Type B pancreatic cell (in vitro differentiated cells): ENCODE data around the gene SRSF5. TPM values are rescaled to one million over a fixed set of nuclear protein-coding genes. Genes with fewer than 3 reads are reported as not detected.
A peak's percentile ranks its signal among the peaks of the same experiment; 100 is the strongest.

ENCODE experiments used
- DNase-seq: peaks from one replicate; pipeline ENCODE4 v3.0.0; 2021; ENCODE audit warnings: mixed read lengths; ENCODE audit not compliant: unreplicated experiment; ENCODE audit errors: extremely low spot score
- H3K27ac Mint-ChIP-seq: 2 replicates; pipeline ENCODE4 v1.8.0; 2021; ENCODE audit warnings: mild to moderate bottlenecking, mixed read lengths
- H3K27me3 Mint-ChIP-seq: 2 replicates; pipeline ENCODE4 v1.8.0; 2021; ENCODE audit warnings: mixed read lengths
- H3K36me3 Mint-ChIP-seq: 2 replicates; pipeline ENCODE4 v1.8.0; 2021; ENCODE audit warnings: mixed read lengths
- H3K4me1 Mint-ChIP-seq: one replicate; pipeline ENCODE4 v1.8.0; 2021; ENCODE audit warnings: mixed read lengths; ENCODE audit not compliant: unreplicated experiment
- H3K4me3 Mint-ChIP-seq: 2 replicates; pipeline ENCODE4 v1.8.0; 2021; ENCODE audit warnings: mild to moderate bottlenecking, mixed read lengths
- H3K9me3 Mint-ChIP-seq: 2 replicates; pipeline ENCODE4 v1.8.0; 2021; ENCODE audit warnings: mixed read lengths
- total RNA-seq: library from RNA; stranded (reverse); gene quantifications from 2 replicates; pipeline ENCODE4 v1.2.1, GENCODE V29; 2021; ENCODE audit warnings: low replicate concordance
- TF ChIP-seq, protein P1 (sequence below): fragments of 200-600 bp; sonication (generic); conservative IDR thresholded peaks from 2 replicates; pipeline ENCODE4 v1.5.0; 2021; ENCODE audit warnings: antibody characterized with exemption, mild to moderate bottlenecking

The SRSF5 gene
- total RNA-seq, 1 donor from 2014 or later, result 388 TPM

DNA sequence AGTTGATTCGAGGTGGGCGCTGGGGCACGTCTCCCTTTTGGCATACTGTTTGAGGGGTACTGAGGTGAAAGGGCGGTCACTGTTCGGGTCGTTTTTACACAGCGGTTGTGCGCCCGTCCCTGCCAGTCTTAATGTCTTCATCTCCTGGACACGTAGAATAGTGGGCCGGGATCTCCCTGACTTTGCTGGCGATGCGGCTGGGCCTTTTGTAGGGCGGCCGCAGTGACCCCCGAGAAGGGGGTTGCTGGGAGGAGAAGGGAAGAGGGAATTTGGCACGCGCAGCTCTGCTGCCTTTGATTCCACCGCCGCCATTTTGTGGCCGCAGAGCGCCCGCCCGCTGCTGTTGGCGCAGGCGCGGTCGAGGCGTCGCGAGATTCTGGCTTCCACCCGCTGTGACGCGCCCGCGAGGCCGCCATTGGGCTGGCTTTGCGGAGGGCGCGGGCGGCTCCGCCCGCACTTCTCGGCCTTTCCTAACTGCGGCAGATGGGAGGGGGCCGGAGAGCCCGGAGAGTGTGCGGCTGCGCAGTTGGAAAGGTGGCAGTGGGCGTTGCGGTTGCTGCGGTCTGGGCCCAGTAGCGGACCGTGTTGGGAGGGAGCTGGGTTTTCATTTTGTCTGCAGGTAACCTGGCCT is 542 bp downstream of the SRSF5 start:
- TF ChIP-seq, protein P1, sequence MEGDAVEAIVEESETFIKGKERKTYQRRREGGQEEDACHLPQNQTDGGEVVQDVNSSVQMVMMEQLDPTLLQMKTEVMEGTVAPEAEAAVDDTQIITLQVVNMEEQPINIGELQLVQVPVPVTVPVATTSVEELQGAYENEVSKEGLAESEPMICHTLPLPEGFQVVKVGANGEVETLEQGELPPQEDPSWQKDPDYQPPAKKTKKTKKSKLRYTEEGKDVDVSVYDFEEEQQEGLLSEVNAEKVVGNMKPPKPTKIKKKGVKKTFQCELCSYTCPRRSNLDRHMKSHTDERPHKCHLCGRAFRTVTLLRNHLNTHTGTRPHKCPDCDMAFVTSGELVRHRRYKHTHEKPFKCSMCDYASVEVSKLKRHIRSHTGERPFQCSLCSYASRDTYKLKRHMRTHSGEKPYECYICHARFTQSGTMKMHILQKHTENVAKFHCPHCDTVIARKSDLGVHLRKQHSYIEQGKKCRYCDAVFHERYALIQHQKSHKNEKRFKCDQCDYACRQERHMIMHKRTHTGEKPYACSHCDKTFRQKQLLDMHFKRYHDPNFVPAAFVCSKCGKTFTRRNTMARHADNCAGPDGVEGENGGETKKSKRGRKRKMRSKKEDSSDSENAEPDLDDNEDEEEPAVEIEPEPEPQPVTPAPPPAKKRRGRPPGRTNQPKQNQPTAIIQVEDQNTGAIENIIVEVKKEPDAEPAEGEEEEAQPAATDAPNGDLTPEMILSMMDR, result no peak
- peaks cover 24% of the 10 kb centered on the region for H3K4me1 Mint-ChIP-seq
- peak overlapping the region; percentile 100 for H3K27ac Mint-ChIP-seq
- peaks cover 3% of the 10 kb centered on the region for H3K27me3 Mint-ChIP-seq
- peak; percentile 96 for DNase-seq
- peak overlapping the region; percentile 98 for H3K4me3 Mint-ChIP-seq
- H3K36me3 Mint-ChIP-seq, result peaks cover 43% of the 10 kb centered on the region
- no peaks in the 10 kb centered on the region for H3K9me3 Mint-ChIP-seq

- Mint-ChIP-seq H3K9me3 (no peaks in the 10 kb centered on the region), H3K27me3 (peaks cover 3% of the 10 kb centered on the region), H3K36me3 (peaks cover 57% of the 10 kb centered on the region), H3K4me1 (peaks cover 24% of the 10 kb centered on the region), H3K4me3 (peak overlapping the region; percentile 98), H3K27ac (peak overlapping the region; percentile 100)
- TF ChIP-seq, protein P1, result no peak
- no peak for DNase-seq
Measured at GRCh38 chr14:69768873-69769272, 1.9 kb downstream of the SRSF5 start.

DNA sequence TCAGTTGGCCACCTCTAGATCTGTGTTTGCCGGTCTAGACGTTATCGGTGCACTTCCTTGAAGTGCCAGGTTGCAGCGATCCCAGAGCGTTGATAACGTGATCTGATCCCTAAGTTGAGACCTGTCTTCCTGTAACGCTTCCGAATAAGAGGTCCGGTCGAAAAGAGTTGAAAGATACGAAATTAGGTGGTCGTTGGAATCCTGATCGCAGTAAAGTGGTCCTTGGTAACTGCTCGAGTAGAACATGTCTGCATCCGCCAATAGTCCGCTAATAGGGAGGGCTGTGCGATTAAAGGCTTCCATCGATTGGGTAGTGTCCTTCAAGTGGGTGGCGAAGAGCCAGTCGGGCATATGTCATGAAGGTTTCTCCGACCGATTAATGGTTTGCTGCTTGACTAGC is 2.7 kb downstream of the SRSF5 start:
- Mint-ChIP-seq H3K27me3 (peaks cover 3% of the 10 kb centered on the region), H3K27ac (peak overlapping the region; percentile 47), H3K4me3 (peak overlapping the region; percentile 75), H3K4me1 (peaks cover 24% of the 10 kb centered on the region), H3K9me3 (no peaks in the 10 kb centered on the region), H3K36me3 (peaks cover 63% of the 10 kb centered on the region)
- TF ChIP-seq, protein P1, result no peak
- no peak for DNase-seq

GRCh38 chr14:69770559-69770958 is 3.6 kb downstream of the SRSF5 start:
- peak overlapping the region; percentile 47 for H3K27ac Mint-ChIP-seq
- DNase-seq, result no peak
- TF ChIP-seq, protein P1, result no peak
- H3K4me1 Mint-ChIP-seq, result peaks cover 23% of the 10 kb centered on the region
- peak overlapping the region; percentile 75 for H3K4me3 Mint-ChIP-seq
- H3K9me3 Mint-ChIP-seq, result no peaks in the 10 kb centered on the region
- H3K27me3 Mint-ChIP-seq, result peaks cover 3% of the 10 kb centered on the region
- peaks cover 69% of the 10 kb centered on the region for H3K36me3 Mint-ChIP-seq

- Mint-ChIP-seq H3K4me1 (peaks cover 20% of the 10 kb centered on the region), H3K36me3 (peaks cover 74% of the 10 kb centered on the region), H3K4me3 (no peak overlapping the region), H3K9me3 (no peaks in the 10 kb centered on the region), H3K27ac (peak overlapping the region; percentile 47), H3K27me3 (peaks cover 3% of the 10 kb centered on the region)
- TF ChIP-seq, protein P1, result no peak
- no peak for DNase-seq
Measured at GRCh38 chr14:69771136-69771535, 4.2 kb downstream of the SRSF5 start.
